Kasumi-1 (cell line): Measurements from ENCODE around the gene GAS2.

Experiments
- DNase-seq, 2 experiments: peaks; one replicate each; lab custom pipeline; 2025; lab: John Stamatoyannopoulos, UW

GAS2 gene

DNA sequence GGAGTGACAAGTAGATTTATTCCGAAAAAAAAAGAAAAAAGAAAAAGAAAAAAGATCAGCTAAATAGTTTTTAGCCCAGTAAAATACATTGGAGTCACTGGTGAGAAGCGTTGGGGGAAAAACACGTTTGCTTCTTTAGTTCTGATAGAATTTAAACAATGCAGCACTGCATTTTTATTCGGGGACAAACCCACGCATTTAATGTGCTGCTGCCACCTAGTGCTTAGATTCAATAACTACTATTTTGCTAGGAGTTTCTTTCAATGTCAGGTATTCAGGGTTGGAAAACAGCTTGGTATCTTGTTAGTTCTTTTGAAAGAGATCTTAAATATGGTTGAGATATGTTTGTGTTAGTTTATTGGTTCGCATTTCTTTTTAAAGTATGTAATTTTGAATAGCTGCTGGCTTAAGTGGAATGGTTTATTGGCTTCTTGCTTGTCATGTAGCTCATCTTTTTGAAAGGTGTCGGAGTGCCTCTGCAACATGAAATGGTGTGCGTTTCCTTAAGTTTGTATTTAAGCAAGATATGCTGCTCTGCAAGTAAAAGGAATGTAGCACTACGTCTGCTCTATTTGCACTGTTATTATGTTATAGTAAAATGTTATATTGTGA, 121.2 kb downstream of the GAS2 start:
- DNase-seq, result peak; percentile 25 to 70

DNA sequence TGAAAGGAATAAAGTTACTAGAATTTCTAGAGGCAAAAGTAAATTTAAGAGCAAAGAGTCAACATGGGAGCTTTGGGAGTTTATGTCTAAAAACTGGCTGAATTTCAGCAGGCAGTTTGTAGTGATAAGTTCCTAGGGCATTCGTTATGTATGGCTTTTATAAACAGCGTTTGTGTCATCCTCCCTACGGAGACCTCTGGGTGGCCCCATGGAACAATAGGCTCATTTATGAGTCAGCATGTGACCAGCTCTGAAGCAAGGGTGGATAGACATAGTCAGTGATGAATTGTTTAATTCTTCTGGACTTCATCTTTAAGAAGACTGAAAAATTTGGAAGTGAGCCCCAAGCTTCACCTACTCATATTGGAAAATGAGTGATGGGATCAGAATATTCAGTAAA, 126.1 kb downstream of the GAS2 start:
- DNase-seq, result no peak

DNA sequence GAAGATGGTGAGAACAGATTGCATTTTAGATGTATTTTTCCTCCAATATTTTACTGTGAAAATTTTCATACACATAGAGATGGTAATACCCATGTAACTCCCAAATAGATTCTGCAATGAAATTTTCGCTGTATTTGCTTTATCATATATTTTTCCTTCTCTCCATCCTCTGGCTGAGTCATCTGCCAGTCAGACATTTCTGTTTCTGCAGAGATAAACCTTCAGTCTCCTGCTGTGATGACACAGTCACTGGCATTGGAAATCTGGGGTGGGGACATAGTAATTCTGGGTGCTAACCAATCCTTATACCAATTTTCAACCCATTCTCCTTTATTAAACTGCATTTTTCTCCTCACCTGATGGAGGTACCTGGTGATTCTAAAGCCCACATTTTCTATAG, 129.5 kb downstream of the GAS2 start:
- no peak for DNase-seq

DNA sequence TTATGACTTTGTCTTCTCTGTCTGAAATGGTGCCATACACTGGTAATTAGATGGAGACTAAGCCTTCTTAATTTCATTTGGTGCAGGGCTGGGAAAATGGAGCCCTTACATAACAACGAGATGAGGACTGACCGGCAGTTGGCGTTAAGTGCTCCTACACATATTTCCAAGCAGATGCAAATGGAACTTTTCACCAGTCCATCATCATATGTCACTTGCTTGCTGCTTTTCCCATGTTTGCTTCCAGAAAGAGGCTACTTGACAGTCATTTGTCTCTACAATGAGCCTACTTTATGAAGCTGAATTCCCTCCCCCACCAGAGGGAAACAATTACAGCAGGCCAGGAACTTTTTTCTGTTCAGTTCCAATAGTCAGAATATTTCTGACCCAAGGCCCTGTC, 130.6 kb downstream of the GAS2 start:
- DNase-seq, result no peak

DNA sequence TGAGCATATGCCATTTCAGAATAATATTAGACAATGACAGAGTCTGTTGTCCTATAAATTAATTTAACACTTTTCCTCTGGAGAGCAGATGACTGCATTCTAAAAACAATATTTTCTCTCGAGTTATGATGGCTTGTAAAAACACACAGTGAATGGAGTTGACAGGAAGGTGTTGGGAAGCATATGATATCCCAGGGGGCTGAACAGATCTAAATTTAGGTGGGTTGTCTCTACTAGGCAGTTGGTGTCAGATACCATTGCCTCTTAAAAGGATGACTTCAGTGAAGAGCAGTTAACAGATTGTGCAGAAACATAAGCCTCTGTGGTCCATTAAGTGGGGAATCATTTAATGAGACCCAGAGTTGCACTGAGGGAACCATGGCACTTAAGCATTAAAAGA, 132.5 kb downstream of the GAS2 start:
- no peak for DNase-seq

DNA sequence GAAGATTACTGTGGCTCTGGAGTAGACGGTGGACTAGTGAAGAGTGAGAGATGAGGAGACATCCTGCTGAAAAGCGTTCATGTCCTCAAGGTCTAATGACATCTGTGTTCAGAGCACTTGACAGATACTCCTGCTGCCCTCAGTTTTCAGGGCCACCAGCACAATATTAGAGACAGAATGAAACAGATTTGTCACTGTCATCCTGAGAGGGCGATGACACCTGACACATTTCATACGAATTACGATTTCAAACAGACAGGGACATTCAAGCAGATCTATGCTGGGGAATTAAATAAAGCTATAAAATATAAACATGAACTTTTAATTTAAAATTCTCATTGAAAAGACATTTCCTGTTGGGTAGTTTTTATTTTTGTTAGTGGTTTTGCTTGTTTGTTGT, 134.1 kb downstream of the GAS2 start:
- DNase-seq, result no peak

DNA sequence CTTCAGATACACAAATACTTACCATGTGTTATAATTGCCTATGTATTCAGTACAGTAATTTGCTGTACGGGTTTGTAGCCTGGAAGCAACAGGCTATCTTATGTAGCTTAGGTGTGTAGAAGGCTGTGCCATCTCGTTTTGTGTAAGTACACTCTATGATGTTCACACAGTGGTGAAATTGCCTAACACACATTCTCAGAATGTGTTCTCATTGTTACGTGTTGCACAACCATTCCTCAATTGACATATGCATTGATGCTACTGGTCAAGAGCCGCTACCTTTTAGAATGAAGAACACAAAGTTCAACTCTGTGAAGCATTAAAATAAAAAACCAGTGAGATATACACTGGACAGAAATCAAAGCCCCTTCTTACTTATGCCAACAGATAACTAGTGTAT, 136.4 kb downstream of the GAS2 start:
- DNase-seq, result no peak

DNA sequence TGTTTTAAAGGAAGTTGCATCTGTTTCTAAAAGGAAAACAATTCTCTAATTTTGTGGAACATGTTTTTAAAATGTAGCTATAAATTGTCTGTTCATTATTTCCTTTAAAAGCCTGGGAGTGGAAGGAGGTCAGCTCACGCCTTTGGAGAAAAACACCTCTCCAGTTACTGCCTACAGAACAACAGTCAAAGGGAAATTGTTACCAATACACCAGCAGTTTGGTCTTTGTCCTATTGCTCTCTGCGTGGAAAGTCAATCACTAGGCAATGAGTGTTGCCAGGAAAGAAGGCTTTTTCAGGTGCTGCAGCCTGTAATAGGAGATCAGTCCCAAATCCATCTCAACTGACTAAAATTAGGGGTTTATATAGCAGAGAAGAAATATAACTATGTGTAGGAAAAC, 141.0 kb downstream of the GAS2 start:
- DNase-seq, result no peak

DNA sequence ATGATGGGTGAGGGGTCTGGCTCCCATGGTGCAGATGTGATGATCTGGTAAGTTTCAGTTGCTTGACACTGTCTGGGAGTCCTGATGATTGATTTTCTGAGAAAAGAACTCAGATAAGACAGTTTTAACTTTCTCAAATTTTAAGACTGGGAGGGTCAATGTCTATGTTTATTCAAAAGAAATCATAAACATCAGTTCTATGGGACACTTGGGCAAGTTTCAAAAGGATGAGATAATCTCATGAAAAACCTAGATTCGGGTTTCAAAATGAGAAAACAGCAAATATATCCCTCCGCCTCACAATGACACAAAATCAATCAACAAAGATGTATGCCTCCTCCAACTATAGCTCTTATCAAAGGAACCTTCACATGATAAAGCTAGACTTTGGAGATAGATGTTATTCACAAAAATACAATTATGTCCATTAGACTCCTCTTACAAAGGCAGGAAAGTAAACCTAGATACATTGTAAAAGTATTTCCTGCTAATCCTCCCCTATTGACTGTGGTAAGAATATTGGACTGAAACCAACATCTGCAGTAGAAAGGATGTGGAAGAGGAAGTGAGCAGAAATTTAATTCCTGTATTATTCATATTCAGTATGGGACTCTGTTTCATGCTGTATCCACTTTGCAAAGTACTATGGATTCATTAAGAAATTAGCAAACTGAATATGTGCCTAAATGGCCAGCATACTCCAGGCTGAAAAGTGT, 141.6 kb downstream of the GAS2 start:
- peak; percentile 75 to 81 for DNase-seq

DNA sequence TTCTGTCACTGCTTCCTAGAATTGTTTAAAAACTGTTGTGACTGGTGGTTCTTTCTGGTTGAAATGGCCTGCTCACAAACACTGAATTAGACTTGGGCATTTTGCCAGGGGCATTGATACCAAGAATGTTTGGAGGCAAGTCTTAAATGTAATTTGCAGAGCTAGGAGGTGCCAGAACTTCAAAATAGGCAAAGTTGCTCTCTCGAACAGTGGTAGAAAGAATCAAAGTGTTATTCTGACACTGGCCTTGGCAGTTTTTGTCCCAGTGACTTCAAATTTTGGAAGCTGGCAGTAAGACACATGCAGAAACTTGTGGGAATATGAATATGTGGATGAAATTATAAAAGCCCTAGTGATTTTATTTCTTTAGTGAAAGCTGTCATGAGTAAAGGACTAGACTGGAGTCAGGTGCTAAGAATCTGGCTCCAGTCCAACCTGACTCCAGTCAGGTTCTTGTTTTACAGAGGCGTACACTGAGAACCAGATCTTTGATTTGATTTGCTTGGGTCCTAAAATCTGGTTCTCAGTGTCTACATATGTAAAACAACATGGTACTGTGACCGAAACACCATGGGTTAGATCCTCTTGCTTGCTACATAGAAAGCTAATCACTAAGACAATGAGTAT, 142.3 kb downstream of the GAS2 start:
- peak in 1 of 2 experiments; percentile 46 for DNase-seq

DNA sequence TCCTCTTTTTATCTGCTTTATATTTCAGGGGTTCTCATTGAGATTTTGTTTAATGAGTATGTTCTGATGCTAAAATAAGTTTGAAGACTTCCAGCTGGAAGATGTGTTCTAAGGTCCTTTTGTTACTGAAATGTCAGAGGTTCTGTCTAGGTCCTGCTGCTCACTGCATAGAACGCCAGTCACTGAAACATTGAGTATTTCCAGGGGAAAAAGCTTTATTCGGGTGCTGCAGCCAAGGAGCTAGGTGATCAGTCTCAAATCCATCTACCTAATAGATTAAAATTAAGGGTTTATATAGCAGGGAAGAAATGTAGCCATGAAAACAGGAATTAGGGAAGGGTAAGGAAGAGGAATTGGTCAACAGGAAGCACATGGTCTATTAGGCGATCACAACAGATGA, 143.5 kb downstream of the GAS2 start:
- DNase-seq, result no peak

DNA sequence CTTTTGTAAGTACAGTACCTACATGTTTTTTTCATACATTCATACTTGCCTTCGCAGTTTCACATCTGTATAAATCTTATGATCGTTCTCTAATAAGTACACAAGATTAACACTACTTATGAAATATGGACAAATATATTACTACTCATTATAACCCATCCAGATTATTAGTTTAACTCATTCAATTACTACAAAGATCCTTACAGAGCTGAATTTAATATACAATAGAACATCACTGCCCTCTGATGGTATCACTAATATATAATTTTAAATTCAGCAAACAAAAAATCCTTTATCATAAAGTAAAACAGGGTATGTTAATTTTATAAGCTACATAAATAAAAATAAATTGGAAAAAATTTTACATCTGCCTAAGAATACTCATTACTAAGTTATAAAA, 155.8 kb downstream of the GAS2 start:
- no peak for DNase-seq

DNA sequence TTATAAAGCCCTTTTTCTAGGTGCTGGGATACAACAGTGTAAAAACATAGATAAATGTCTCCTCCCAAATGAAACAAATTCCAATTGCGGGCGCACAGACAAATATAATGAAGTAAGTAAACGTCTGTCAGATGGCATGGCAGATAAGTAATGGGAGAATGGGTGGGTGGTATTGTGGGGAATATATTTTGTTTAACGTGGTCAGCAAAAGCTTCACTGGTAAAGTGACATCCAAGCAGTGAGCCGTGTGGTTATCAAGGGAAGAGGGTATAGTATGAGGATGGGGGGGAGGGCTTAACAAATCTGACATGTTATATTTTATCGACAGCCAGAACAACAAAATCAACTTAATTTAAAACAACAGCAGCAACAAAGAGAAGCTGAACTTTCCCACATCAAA, 162.0 kb downstream of the GAS2 start:
- DNase-seq, result peak in 1 of 2 experiments; percentile 23

DNA sequence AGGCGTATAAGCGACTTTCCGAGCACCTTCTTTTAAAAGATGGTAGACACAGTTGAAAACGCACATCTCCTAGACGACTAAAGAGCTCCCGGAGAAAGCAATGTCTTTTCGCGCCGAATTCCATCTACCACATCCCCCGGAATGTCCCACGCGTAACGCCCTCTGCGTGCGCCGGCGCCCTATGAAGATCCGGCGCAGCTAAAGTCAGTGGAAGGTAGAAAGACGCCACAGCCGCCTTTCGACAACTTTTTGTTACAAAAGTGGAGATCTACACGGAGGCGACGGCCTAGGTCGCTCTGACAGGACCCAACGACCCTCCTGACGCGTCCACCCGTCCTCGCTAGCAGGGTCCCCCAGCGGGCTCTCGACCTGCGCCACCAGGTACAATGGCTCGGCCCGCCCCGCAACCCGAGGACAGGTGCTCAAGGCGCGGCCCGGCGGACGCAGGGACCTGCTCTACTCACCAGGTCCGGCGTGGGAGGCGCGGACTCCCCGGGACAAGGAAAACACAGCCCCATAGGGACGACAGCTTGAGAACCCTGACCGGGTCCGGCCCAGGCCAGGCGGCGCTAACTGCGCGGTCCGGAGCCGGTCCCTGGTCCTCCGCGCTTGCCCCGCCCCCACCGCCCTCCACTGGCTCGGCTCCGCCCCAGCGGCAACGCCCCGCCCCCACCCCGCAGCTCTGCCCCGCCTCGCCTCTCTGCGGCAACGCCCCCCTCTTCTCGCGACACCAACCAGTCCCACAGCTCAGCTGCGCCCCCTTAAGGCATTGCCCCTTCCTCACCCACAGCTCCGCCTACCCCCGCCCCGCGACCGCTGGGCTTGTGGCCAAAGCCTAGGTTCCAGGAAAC, 163.0 kb downstream of the GAS2 start, which contains the start of gene SVIP:
Gene SVIP (minus strand): TSS at position 571 of the 851 bp plus-strand sequence. CDS start 53 bp downstream, at position 518.
- DNase-seq, result peak; percentile 89 to 91

DNA sequence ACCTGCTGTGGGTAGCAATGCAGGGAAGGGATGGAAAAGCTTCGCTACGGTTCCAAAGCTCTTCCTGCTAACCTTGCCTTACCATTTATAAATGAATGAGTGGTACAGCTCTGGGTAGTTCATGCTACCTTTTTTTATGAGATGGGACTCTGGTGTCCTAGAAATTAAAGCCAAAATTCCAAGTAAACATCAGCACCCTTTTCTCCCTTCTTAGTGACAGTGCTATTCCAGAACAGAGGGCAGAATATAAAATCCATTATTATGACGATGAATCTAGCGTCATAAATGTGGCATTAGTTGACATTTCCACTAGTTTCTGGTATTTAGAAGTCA, 163.6 kb downstream of the GAS2 start:
- DNase-seq, result no peak

DNA sequence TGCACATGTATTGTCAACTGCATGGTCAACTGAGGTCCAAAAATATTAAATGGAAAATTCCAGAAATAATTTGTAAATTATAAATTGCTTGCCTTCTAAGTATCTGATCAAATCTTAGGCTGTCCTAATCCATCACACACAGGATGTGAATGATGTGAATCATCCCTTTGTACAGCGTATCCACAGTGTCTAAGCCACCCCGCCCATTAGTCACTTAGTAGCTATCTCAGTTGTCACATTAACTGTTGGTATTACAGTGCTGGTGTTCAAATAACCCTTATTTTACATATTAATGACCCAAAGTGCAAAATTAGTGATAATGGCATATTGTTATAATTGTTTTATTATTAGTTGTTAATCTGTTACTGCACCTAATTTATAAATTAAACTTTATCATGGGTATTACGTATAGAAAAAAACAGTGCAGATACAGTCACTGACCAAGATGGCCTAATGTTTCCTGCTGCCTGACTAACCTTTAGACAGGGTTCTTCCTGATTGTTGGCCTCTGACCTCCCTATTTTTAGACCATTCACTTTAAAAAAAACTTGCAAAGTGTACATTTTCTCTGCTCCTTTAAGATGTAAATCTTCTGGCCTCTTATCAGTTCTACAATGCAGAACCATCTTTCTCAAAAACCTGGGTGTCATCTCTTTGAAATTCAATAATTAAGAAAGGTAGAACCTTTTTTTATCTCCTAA, 166.1 kb downstream of the GAS2 start:
- no peak for DNase-seq

DNA sequence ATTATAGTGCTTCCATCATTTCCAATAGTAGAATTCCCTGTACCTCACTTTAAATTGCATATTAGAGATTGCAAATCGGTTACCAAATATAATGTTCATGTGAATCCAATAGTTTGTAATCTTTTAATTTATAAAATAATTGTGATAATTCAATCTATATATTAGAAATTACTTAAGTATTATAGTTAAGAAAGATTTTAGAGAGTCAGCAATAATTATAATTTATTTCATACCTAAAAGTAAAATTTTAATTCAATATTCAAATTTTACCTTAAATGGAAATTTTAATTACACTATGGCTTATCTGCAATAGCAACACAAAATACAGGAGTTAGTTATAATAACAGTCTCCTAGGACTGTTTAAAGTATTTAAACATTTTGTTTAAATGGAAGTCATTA, 180.3 kb downstream of the GAS2 start:
- DNase-seq, result no peak

DNA sequence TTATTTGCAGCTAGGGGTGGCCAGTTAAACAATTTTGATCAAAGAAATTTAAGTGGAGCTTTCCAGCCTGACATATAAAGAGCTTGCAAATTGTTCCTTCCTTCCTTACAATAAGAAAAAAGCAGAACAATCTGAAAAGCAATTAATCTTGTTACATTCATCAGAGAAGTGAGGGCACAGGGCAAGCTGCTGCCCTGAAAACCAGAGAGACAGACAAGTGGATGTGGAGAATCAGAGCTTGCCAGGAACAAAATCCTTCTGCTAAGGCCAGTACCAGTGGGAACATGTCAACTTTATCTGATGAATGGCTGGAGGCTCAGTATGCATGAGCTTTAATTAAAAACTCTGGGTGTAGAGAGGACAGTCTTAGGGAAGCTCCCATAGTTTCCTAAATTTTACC, 185.1 kb downstream of the GAS2 start:
- DNase-seq, result no peak

DNA sequence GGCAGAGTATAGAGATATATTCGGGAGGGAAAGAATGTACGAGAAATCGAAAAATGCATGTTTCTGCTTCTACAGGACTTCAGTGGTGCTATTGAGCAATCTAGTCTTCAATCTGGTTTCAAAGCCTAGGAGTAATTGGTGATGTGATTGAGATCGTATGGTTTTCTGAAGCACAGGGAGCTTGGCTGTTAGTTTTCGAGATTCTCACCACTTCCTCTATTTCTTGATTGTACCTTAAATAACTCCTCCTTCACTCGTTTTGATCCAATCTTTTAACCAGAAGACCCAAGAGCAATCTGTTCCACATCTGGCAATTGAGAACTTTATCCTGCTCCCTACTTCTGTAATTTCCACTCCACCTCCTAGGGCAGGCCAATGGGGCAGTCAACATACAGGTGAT, 193.3 kb downstream of the GAS2 start:
- DNase-seq, result no peak

DNA sequence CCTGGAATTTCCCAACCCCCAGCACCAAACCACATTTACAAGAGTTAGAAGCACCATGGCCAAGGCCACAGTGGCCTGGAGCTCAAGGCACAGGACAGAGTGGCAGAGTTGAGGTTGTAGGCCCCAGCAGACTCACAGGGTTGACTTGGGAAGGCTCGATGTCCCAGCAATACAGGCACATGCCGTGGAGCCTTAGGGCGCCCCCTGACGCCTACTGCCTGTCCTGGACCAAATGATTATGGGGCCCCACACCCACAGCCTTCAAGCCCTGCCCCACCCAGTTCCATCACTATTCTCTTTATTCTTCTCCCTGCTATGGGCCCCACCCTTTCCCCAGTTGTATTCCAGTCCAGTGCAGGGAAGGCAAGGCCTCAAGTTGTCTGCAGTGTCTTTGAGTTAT, 193.8 kb downstream of the GAS2 start, which contains the start of gene CCDC179:
Gene CCDC179 (minus strand): TSS at position 234 of the 400 bp plus-strand sequence. CDS start 53 bp downstream, at position 181.
- DNase-seq, result no peak
